KBM-7 (cell line): Measurements from ENCODE around the gene ZNF25.
"Not testable (repeated sequence)": the region's sequence is repeated elsewhere in the genome, so short reads cannot be mapped to it uniquely, and the experiment has no call there.

Source experiments
- DNase-seq: peaks from one replicate; pipeline ENCODE4 v3.0.0-alpha.2; 2015
- in situ Hi-C: fragments of 300-500 bp; cut with MboI; formaldehyde crosslinking; loops from 2 replicates; pipeline ENCODE4 v1.14.3; 2020; ENCODE audit warnings: low sequenced_read_pairs, low pct_unique_long_range_greater_than_20kb, mixed read lengths

ZNF25 gene

GRCh38 chr10:37952043-37952755 is 24.2 kb downstream of the ZNF25 start:
- in situ Hi-C loops: no loop called here
- DNase-seq: no peak

DNA sequence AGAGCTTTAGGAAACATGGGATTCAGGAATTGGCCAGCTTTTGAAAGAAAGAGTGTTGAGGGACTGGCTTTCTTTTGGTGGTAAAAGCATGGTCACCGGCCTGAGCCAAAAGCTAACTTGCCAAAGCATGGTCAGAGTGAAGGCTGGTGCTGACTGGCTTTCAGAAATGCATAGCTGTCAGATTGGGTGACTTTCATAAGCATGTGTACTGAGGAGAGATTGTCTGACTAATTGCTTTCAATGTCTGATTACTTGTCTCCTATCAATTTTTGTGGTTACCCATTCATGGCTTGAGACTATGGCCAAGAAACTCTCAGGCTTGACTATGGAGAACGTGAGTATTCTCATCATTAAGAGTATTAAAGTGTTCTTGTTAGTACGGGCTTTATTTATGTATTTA is 28.2 kb downstream of the ZNF25 start:
- DNase-seq: no peak
- in situ Hi-C loops: no loop called here

GRCh38 chr10:37947526-37947925 is 28.9 kb downstream of the ZNF25 start:
- in situ Hi-C loops: no loop called here
- DNase-seq: no peak

- in situ Hi-C loops: no loop called here
- no peak for DNase-seq
These were observed 38.6 kb downstream of the ZNF25 start for GRCh38 chr10:37937864-37938263.

- in situ Hi-C loops: no loop called here
- DNase-seq: no peak
These were observed 41.7 kb downstream of the ZNF25 start for GRCh38 chr10:37934791-37935190.

GRCh38 chr10:37930423-37930822 is 46.0 kb downstream of the ZNF25 start:
- no peak for DNase-seq
- in situ Hi-C loops: no loop called here

DNA sequence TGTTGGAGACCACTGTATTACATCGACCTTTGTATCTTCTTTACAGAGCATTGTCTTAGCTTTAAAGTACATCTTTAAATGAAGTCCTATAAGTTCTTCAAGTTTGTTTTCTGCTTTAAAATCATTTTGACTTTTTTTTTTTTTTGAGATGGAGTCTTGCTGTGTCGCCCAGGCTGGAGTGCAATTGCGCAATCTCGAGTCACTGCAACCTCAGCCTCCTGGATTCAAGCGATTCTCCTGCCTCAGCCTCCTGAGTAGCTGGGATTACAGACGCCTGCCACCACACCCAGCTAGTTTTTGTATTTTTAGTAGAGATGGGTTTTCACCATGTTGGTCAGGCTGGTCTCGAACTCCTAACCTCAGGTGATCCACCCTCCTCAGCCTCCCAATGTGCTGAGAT is 68.3 kb downstream of the ZNF25 start:
- in situ Hi-C loops, DNase-seq: not testable (repeated sequence)

- no peak for DNase-seq
- in situ Hi-C loops: no loop called here
These were observed 70.1 kb downstream of the ZNF25 start for GRCh38 chr10:37906382-37906781.
